Stimulated activated CD8-positive, alpha-beta memory T cell treated with anti-CD3 and anti-CD28 coated beads, Interleukin-15, amount 100 ng/mL, for 4 hours (primary cell): ENCODE measurements around the gene RDH16.

Source experiments
- DNase-seq, 2 donors: peaks; one replicate each; pipeline ENCODE4 v3.0.0-alpha.2; 2020; ENCODE audit warnings: low read depth in 2 of 2

RDH16 gene

GRCh38 chr12:56957229-56958052, at the start of gene RDH16:
Gene RDH16 (minus strand): TSS chr12:56957608. CDS start chr12:56957462, 146 bp downstream.
- no peak for DNase-seq

- DNase-seq, result peak in 1 of 2 donors; percentile 15
Observed at GRCh38 chr12:57006809-57007475, 49.5 kb upstream of the RDH16 start.

- peak in 1 of 2 donors; percentile 48 for DNase-seq
Observed at GRCh38 chr12:57005980-57006808, 48.8 kb upstream of the RDH16 start, which contains the start of gene ZBTB39. Gene ZBTB39 (minus strand): TSS chr12:57006546. CDS start chr12:57004917, 1,629 bp downstream.

- DNase-seq, result no peak
Observed at GRCh38 chr12:57004651-57005050, 47.2 kb upstream of the RDH16 start.

GRCh38 chr12:57003395-57003794, 46.0 kb upstream of the RDH16 start:
- DNase-seq, result no peak

GRCh38 chr12:57001448-57001906, 44.1 kb upstream of the RDH16 start:
- DNase-seq, result peak; percentile 46 to 54

GRCh38 chr12:57000393-57000792, 43.0 kb upstream of the RDH16 start:
- DNase-seq, result no peak

- DNase-seq, result no peak
Observed at GRCh38 chr12:56999456-56999855, 42.0 kb upstream of the RDH16 start.

GRCh38 chr12:56998981-56999380, 41.6 kb upstream of the RDH16 start:
- no peak for DNase-seq

- DNase-seq, result no peak
Observed at GRCh38 chr12:56998316-56998715, 40.9 kb upstream of the RDH16 start.

- no peak for DNase-seq
Observed at GRCh38 chr12:56996793-56997545, 39.6 kb upstream of the RDH16 start.

GRCh38 chr12:56995930-56996496, 38.6 kb upstream of the RDH16 start:
- DNase-seq, result no peak

GRCh38 chr12:56995201-56995929, 38.0 kb upstream of the RDH16 start:
- no peak for DNase-seq

- no peak for DNase-seq
Observed at GRCh38 chr12:56994231-56994746, 36.9 kb upstream of the RDH16 start.

- no peak for DNase-seq
Observed at GRCh38 chr12:56993346-56993745, 35.9 kb upstream of the RDH16 start.

GRCh38 chr12:56991319-56992246, 34.2 kb upstream of the RDH16 start:
- DNase-seq, result no peak

- no peak for DNase-seq
Observed at GRCh38 chr12:56990648-56991318, 33.4 kb upstream of the RDH16 start.
